Measurements from ENCODE around the gene ZSCAN21. TPM values are rescaled to one million over a fixed set of nuclear protein-coding genes. Genes with fewer than 3 reads are reported as not detected.

Gene ZSCAN21
- total and polyA plus RNA-seq, 10 of the 15 experiments (the other 5 are each of a cell fraction or from before 2014, with no cell fraction given): 1.9 to 9.6 (median 7.1) TPM

- TF ChIP-seq YBX1 (IDR thresholded peaks at IDR 0.05) (no peak), CEBPB (IDR thresholded peaks at IDR 0.05; ENCODE audit: borderline replicate concordance in 1 of 2, low read depth in 2 of 2, low read length in 2 of 2) (no peak), HCFC1 (IDR thresholded peaks at IDR 0.05; ENCODE audit: low read length) (no peak; the same call in 1 of the 2 replicates), USF1 (IDR thresholded peaks at IDR 0.05; ENCODE audit: borderline replicate concordance, extremely low read length, insufficient read depth, low read depth, low read length) (peak; percentile 99), REST (IDR thresholded peaks at IDR 0.05; ENCODE audit: low read depth, low read length) (no peak), JUND (IDR thresholded peaks at IDR 0.05; ENCODE audit: low read depth, low read length) (peak; percentile 47; the same call in 1 of the 2 replicates), ZNF592 (IDR thresholded peaks at IDR 0.05) (no peak), NFYB (IDR thresholded peaks at IDR 0.05; ENCODE audit: insufficient read depth, low read depth, low read length) (peak; percentile 94), E2F8 (IDR thresholded peaks at IDR 0.05; ENCODE audit: low read depth, partially characterized antibody) (peak; percentile 99), PAX5 (IDR thresholded peaks at IDR 0.05; ENCODE audit: borderline replicate concordance, low read depth, low read length) (no peak; the same call in 1 of the 2 replicates), ZNF24 (IDR thresholded peaks at IDR 0.05) (no peak), JUNB (IDR thresholded peaks at IDR 0.05) (no peak), BCL11A (IDR thresholded peaks at IDR 0.05; ENCODE audit: low read depth, low read length) (no peak), ZBED1 (IDR thresholded peaks at IDR 0.05; ENCODE audit: borderline replicate concordance) (0 out of 2 replicates have a peak, but pooled peaks have one; percentile 62), EZH2 (IDR thresholded peaks at IDR 0.05; ENCODE audit: borderline replicate concordance, control insufficient read depth, low read depth, low read length) (no peak), IRF3 (IDR thresholded peaks at IDR 0.05) (peak; percentile 70)
These were observed 51.7 kb downstream of the ZSCAN21 start, which contains the start of the genes AP4M1 and MCM7 (continued) for GRCh38 chr7:100101016-100101862.

Data from GM12878 (cell line).